Right lobe of liver (tissue), 6 donors: ENCODE measurements around the gene CCDC60. TPM values are rescaled to one million over a fixed set of nuclear protein-coding genes. Genes with fewer than 3 reads are reported as not detected.

Source experiments
- ATAC-seq, 4 donors: fragments of 200-7000 bp; cut with Tn5 transposase; one replicate each; pipeline ENCODE4 v1.9.1; 2020; ENCODE audit warnings: mild to moderate bottlenecking in 4 of 4, moderate library complexity in 4 of 4
- DNase-seq, 3 donors: peaks; one replicate each; pipeline ENCODE4 v3.0.0-alpha.2; 2020
- H3K27ac ChIP-seq, 3 donors: fragments of 200-600 bp; one replicate each; pipeline ENCODE4 v1.8.0; 2022
- H3K27me3 ChIP-seq, 2 donors: fragments of 200-600 bp; one replicate each; pipeline ENCODE4 v1.8.0; 2022
- H3K36me3 ChIP-seq, 4 donors: fragments of 200-600 bp; sonication (generic) in 1 of 4; one replicate each; pipeline versions ENCODE4 v1.5.1 to v1.8.0; 2017 to 2022; ENCODE audit warnings: control low read depth in 1 of 4
- H3K4me1 ChIP-seq, 4 donors: fragments of 200-600 bp; sonication (generic) in 1 of 4; one replicate each; pipeline versions ENCODE4 v1.5.1 to v1.8.0; 2017 to 2022; ENCODE audit warnings: control low read depth in 1 of 4
- H3K4me3 ChIP-seq, 3 donors: fragments of 200-600 bp; one replicate each; pipeline ENCODE4 v1.8.0; 2022
- H3K9me3 ChIP-seq, 4 donors: fragments of 200-600 bp; sonication (generic) in 1 of 4; one replicate each; pipeline versions ENCODE4 v1.5.1 to v1.8.0; 2017 to 2022; ENCODE audit warnings: control low read depth in 1 of 4
- POLR2A ChIP-seq: fragments of 450-650 bp; IDR thresholded peaks from one replicate; pipeline ENCODE4 v1.6.1; 2017; ENCODE audit warnings: antibody characterized with exemption, mild to moderate bottlenecking
- WGBS: methylation state at CpG from one replicate; pipeline ENCODE4 v1.1.6; 2018; ENCODE audit warnings: low coverage, low lambda C conversion rate; ENCODE audit not compliant: insufficient coverage; ENCODE audit errors: missing lambda C conversion rate; 5-methylcytosine and 5-hydroxymethylcytosine counted together
- intact Hi-C, 2 donors: fragments of 100-400 bp; cut with DNase I; formaldehyde crosslinking; loops; one replicate each; pipeline versions ENCODE4 v1.11.2 to v1.14.1; 2022
- total RNA-seq, 6 experiments: library from RNA; depleted of rRNA in 2 of 6; stranded (reverse); fragments of >200 nt in 2 of 6; fragmentation: NEBNext Ultra II Directional in 3 of 6; extraction: Animal tissue kit (Norgen Biotek cat#: 25700) in 3 of 6; gene quantifications; one replicate each; pipeline versions ENCODE4 v1.1.0 to v1.2.4, GENCODE V29; 2016 to 2023
- TF ChIP-seq, protein P1 (sequence below), 4 donors: fragments of 200-600 bp in 3 of 4; fragments of 450-650 bp in 1 of 4; IDR thresholded peaks; one replicate each; pipeline versions ENCODE4 v1.5.1 to v1.8.0; 2016 to 2022; ENCODE audit warnings: antibody characterized with exemption in 4 of 4, mild to moderate bottlenecking in 2 of 4
- donor health status: DM: no; HTN: yes; CAD: no.
- donor health status: DM: no; HTN: no; CAD: no.
- donor health status: DM: no; HTN: no; CAD: no.
- donor health status: DM: no; HTN: yes; CAD: no.
- donor health status: DM: no; HTN: yes; CAD: no.

CCDC60 gene
- total RNA-seq, 6 experiments from 2014 or later: not detected

DNA sequence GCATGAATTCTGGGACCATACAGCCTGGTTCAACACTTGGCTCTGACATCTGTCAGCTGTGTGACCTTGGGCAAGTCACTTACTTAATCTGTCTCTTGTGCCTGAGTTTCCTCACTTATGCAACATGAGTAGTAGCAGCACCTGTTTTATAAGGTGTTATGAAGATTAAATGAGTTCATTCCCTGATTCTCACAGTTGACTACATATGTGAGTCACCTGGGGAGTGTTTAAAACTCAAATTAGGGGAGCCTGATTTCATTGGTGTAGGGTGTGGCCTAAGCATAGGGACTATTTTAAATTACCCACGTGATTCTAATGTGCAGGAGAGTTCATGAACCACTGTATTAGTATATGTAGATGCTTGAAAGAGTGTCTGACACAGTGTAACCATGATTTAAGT is 222.3 kb downstream of the CCDC60 start:
- Histone ChIP-seq H3K9me3 (no peaks in the 10 kb centered on the region), H3K4me1 (no peaks in the 10 kb centered on the region), H3K4me3 (no peak overlapping the region), H3K36me3 (no peaks in the 10 kb centered on the region), H3K27ac (no peak overlapping the region), H3K27me3 (no peaks in the 10 kb centered on the region)
- no peak for DNase-seq
- ATAC-seq: no peak
- WGBS: 22% methylated on average over 1 of the region's 1 CpG
- TF ChIP-seq POLR2A: no peak
- TF ChIP-seq, protein P1, sequence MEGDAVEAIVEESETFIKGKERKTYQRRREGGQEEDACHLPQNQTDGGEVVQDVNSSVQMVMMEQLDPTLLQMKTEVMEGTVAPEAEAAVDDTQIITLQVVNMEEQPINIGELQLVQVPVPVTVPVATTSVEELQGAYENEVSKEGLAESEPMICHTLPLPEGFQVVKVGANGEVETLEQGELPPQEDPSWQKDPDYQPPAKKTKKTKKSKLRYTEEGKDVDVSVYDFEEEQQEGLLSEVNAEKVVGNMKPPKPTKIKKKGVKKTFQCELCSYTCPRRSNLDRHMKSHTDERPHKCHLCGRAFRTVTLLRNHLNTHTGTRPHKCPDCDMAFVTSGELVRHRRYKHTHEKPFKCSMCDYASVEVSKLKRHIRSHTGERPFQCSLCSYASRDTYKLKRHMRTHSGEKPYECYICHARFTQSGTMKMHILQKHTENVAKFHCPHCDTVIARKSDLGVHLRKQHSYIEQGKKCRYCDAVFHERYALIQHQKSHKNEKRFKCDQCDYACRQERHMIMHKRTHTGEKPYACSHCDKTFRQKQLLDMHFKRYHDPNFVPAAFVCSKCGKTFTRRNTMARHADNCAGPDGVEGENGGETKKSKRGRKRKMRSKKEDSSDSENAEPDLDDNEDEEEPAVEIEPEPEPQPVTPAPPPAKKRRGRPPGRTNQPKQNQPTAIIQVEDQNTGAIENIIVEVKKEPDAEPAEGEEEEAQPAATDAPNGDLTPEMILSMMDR (IDR thresholded peaks at IDR 0.05): no peak
- intact Hi-C loops: no loop called here

DNA sequence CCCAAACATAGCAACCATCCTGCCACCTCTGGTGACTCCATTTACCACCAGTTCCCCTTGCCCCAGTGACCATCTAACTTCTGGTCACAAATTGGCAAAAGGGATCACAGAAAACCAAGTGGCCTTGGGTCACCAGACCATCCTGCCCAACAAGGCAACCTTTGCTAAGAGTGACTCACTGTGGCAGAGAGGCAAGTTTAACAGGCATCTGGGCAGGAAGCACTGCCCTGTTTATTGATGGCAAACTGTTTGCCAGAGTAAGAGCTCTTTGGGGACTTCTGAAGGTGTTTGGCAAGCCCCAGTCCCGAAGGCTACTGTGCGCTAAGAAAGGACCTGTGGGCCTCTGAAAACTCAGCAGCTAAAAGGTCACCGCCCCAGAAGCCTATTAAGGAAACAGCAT is 230.9 kb downstream of the CCDC60 start:
- Histone ChIP-seq H3K9me3 (no peaks in the 10 kb centered on the region), H3K4me3 (no peak overlapping the region), H3K27ac (no peak overlapping the region), H3K4me1 (no peaks in the 10 kb centered on the region), H3K27me3 (no peaks in the 10 kb centered on the region), H3K36me3 (no peaks in the 10 kb centered on the region)
- WGBS: 100% methylated on average over 1 of the region's 3 CpGs
- ATAC-seq: no peak
- no peak for DNase-seq
- intact Hi-C loops: no loop called here
- TF ChIP-seq, protein P1 (IDR thresholded peaks at IDR 0.05): no peak
- no peak for TF ChIP-seq POLR2A

- ATAC-seq (no peak), DNase-seq (no peak)
- Histone ChIP-seq H3K4me3 (no peak overlapping the region), H3K9me3 (no peaks in the 10 kb centered on the region), H3K4me1 (no peaks in the 10 kb centered on the region), H3K36me3 (no peaks in the 10 kb centered on the region), H3K27ac (no peak overlapping the region), H3K27me3 (no peaks in the 10 kb centered on the region)
- intact Hi-C loops: no loop called here
- WGBS: 59% methylated on average over 6 of the region's 6 CpGs
- TF ChIP-seq, protein P1 (IDR thresholded peaks at IDR 0.05): no peak
- no peak for TF ChIP-seq POLR2A
Observed at GRCh38 chr12:119570771-119571170, 236.2 kb downstream of the CCDC60 start.

GRCh38 chr12:119573086-119573485 is 238.6 kb downstream of the CCDC60 start:
- no peaks in the 10 kb centered on the region for H3K27me3 ChIP-seq
- H3K9me3 ChIP-seq: no peaks in the 10 kb centered on the region
- no peak overlapping the region for H3K27ac ChIP-seq
- H3K36me3 ChIP-seq: no peaks in the 10 kb centered on the region
- 82% methylated on average over 1 of the region's 1 CpG for WGBS
- no peaks in the 10 kb centered on the region for H3K4me1 ChIP-seq
- H3K4me3 ChIP-seq: no peak overlapping the region
- DNase-seq (no peak), ATAC-seq (no peak)
- TF ChIP-seq, protein P1 (IDR thresholded peaks at IDR 0.05): no peak
- TF ChIP-seq POLR2A: no peak
- intact Hi-C loops: no loop called here

GRCh38 chr12:119574255-119574654 is 239.7 kb downstream of the CCDC60 start:
- Histone ChIP-seq H3K4me3 (no peak overlapping the region), H3K27me3 (no peaks in the 10 kb centered on the region), H3K27ac (no peak overlapping the region), H3K9me3 (no peaks in the 10 kb centered on the region), H3K36me3 (no peaks in the 10 kb centered on the region), H3K4me1 (no peaks in the 10 kb centered on the region)
- 92% methylated on average over 1 of the region's 1 CpG for WGBS
- intact Hi-C loops: no loop called here
- DNase-seq (no peak), ATAC-seq (no peak)
- TF ChIP-seq, protein P1 (IDR thresholded peaks at IDR 0.05): no peak
- no peak for TF ChIP-seq POLR2A
